ENCODE results near the gene ALLC. TPM values are rescaled to one million over a fixed set of nuclear protein-coding genes. Genes with fewer than 3 reads are reported as not detected.

Gene ALLC
- total and polyA plus RNA-seq, 2 experiments from 2014 or later, result not detected

- Histone ChIP-seq H3K27ac (no peak overlapping the region), H3K9me3 (ENCODE audit: low read depth) (no peaks in the 10 kb centered on the region), H3K36me3 (replicated peaks; ENCODE audit: insufficient read depth, low read depth) (no peaks in the 10 kb centered on the region), H3K9me2 (replicated peaks; ENCODE audit: insufficient read depth) (no peaks in the 10 kb centered on the region), H4K20me1 (ENCODE audit: insufficient read depth, poor library complexity, severe bottlenecking) (no peaks in the 10 kb centered on the region), H3K4me3 (no peak overlapping the region), H2AFZ (no peak overlapping the region), H3K4me2 (no peak overlapping the region), H3K4me1 (ENCODE audit: insufficient read depth) (no peaks in the 10 kb centered on the region), H3K27me3 (no peaks in the 10 kb centered on the region), H3K79me2 (no peaks in the 10 kb centered on the region)
- DNase-seq (ENCODE audit: low spot score), result no peak
- TF ChIP-seq CTCF (IDR thresholded peaks at IDR 0.05; ENCODE audit: poor library complexity) (no peak), EZH2phosphoT487 (IDR thresholded peaks at IDR 0.05; ENCODE audit: low read depth, severe bottlenecking, unreplicated experiment) (no peak), EZH2 (IDR thresholded peaks at IDR 0.05; ENCODE audit: borderline replicate concordance) (no peak)
- WGBS (ENCODE audit: low lambda C conversion rate, missing lambda C conversion rate), result 89% methylated on average over 13 of the region's 13 CpGs
Measured at GRCh38 chr2:3741867-3742602, 84.0 kb downstream of the ALLC start.

DNA sequence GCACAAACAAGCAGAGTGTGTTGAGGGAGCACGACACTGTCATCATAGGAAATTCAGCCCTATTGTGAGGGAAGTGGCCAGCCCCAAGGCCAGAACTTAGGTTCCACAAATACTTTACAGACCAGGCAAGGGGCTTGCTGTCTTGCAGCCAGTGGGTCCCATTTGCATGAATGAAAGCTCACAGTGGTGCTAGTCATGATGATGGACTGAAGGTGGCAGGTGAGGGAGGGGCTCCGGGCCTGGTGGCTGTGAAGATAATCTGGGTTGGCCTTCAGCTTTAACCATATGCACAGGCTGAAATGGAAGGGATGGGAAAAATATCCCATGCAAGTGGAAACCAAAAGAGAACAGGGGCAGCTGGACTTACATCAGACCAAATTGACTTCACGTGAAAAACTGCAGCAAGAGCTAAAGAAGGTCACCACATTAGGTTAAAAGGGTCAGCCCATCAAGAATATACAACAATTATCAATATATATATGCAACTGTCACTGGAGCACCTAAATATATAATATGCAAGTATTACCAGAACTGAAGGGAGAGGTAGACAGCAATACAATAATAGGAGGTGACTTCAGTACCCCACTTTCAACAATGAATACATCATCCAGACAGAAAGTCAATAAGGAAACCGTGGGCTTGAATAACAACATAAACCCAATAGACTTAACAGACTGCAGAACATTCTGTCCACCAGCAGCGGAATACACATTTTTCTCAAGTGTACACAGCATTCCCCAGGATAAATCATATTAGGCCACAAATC lies 84.9 kb downstream of the ALLC start:
- H2AFZ ChIP-seq, result no peak overlapping the region
- 85% methylated on average over 5 of the region's 5 CpGs for WGBS (ENCODE audit: low lambda C conversion rate, missing lambda C conversion rate)
- no peak for TF ChIP-seq EZH2 (IDR thresholded peaks at IDR 0.05; ENCODE audit: borderline replicate concordance)
- TF ChIP-seq CTCF (IDR thresholded peaks at IDR 0.05; ENCODE audit: poor library complexity), result no peak
- TF ChIP-seq EZH2phosphoT487 (IDR thresholded peaks at IDR 0.05; ENCODE audit: low read depth, severe bottlenecking, unreplicated experiment), result no peak

GRCh38 chr2:3743951-3744555 lies 86.1 kb downstream of the ALLC start:
- Histone ChIP-seq H3K9me2 (replicated peaks; ENCODE audit: insufficient read depth) (no peaks in the 10 kb centered on the region), H2AFZ (no peak overlapping the region), H3K4me2 (no peak overlapping the region), H3K4me3 (no peak overlapping the region), H3K36me3 (replicated peaks; ENCODE audit: insufficient read depth, low read depth) (no peaks in the 10 kb centered on the region), H3K79me2 (no peaks in the 10 kb centered on the region), H3K27me3 (no peaks in the 10 kb centered on the region), H3K27ac (no peak overlapping the region), H4K20me1 (ENCODE audit: insufficient read depth, poor library complexity, severe bottlenecking) (no peaks in the 10 kb centered on the region), H3K9me3 (ENCODE audit: low read depth) (no peaks in the 10 kb centered on the region), H3K4me1 (ENCODE audit: insufficient read depth) (no peaks in the 10 kb centered on the region)
- 90% methylated on average over 12 of the region's 12 CpGs for WGBS (ENCODE audit: low lambda C conversion rate, missing lambda C conversion rate)
- DNase-seq (ENCODE audit: low spot score), result no peak
- TF ChIP-seq CTCF (IDR thresholded peaks at IDR 0.05; ENCODE audit: poor library complexity) (no peak), EZH2phosphoT487 (IDR thresholded peaks at IDR 0.05; ENCODE audit: low read depth, severe bottlenecking, unreplicated experiment) (no peak)

More for the DNA sequence above, 84.9 kb downstream of the ALLC start:
- Histone ChIP-seq H3K79me2 (no peaks in the 10 kb centered on the region), H3K4me2 (no peak overlapping the region), H3K27me3 (no peaks in the 10 kb centered on the region), H4K20me1 (ENCODE audit: insufficient read depth, poor library complexity, severe bottlenecking) (no peaks in the 10 kb centered on the region), H3K9me3 (ENCODE audit: low read depth) (no peaks in the 10 kb centered on the region), H3K9me2 (replicated peaks; ENCODE audit: insufficient read depth) (no peaks in the 10 kb centered on the region), H3K4me1 (ENCODE audit: insufficient read depth) (no peaks in the 10 kb centered on the region), H3K4me3 (no peak overlapping the region), H3K36me3 (replicated peaks; ENCODE audit: insufficient read depth, low read depth) (no peaks in the 10 kb centered on the region), H3K27ac (no peak overlapping the region)
- DNase-seq (ENCODE audit: low spot score), result no peak

All from hepatocyte (in vitro differentiated cells).